HL-60 (cell line): ENCODE results near the gene IQCH.

Experiments used
- DNase-seq, 2 experiments: peaks; one replicate each; pipeline ENCODE4 v3.0.0-alpha.2; 2010 to 2020; ENCODE audit warnings: low read depth in 1 of 2, low spot score in 1 of 2
- H3K27ac ChIP-seq: fragments of 250-450 bp; sonication (Bioruptor Pico); replicated peaks from 2 replicates; pipeline ENCODE4 v1.5.1; 2020; ENCODE audit warnings: mild to moderate bottlenecking, moderate library complexity
- H3K27me3 ChIP-seq: fragments of 250-450 bp; sonication (Bioruptor Pico); 2 replicates; pipeline ENCODE4 v1.5.1; 2021; ENCODE audit warnings: mild to moderate bottlenecking, moderate library complexity; ENCODE audit not compliant: insufficient read depth, poor library complexity, severe bottlenecking
- H3K4me3 ChIP-seq: replicated peaks from 2 replicates; pipeline ENCODE4 v1.5.1; 2011; ENCODE audit warnings: mild to moderate bottlenecking, control low read depth, low read length; ENCODE audit not compliant: insufficient read depth
- GABPA ChIP-seq: IDR thresholded peaks from 2 replicates; pipeline ENCODE4 v1.6.1; 2012; ENCODE audit warnings: low read depth
- POLR2AphosphoS5 ChIP-seq: IDR thresholded peaks from 2 replicates; pipeline ENCODE4 v1.6.1; 2012; ENCODE audit warnings: low read depth
- SPI1 ChIP-seq: IDR thresholded peaks from 2 replicates; pipeline ENCODE4 v1.6.1; 2012; ENCODE audit warnings: low read depth, mild to moderate bottlenecking, borderline replicate concordance
- TF ChIP-seq, protein P1 (sequence below): IDR thresholded peaks from one replicate; pipeline ENCODE4 v1.5.1; 2011; ENCODE audit warnings: low read length, control low read depth, inconsistent platforms; ENCODE audit not compliant: insufficient read depth
- TF ChIP-seq, protein P2 (sequence below): IDR thresholded peaks from 2 replicates; pipeline ENCODE4 v1.6.1; 2012; ENCODE audit warnings: low read depth; ENCODE audit not compliant: insufficient replicate concordance

Gene IQCH

DNA sequence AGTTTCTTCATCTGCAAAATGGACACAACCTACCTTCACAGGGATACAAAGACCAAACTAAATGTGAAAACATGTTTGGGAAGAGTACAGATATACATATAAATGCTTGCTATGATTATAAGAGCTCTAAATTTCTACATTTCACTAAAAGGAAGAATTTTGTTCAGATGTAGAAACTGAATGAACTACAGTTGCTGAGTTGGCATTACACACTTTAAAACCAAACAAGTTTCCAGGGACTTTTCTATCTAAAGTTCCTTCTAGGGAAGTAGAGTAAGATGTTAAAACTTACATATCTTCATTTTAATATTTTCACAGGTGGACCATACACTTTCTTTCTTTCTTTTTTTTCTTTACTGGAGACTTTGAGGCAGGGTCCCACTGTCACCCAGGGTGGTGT is 4.8 kb upstream of the IQCH start:
- DNase-seq = no peak
- no peak overlapping the region for H3K27ac ChIP-seq
- no peak overlapping the region for H3K4me3 ChIP-seq
- TF ChIP-seq, protein P1, sequence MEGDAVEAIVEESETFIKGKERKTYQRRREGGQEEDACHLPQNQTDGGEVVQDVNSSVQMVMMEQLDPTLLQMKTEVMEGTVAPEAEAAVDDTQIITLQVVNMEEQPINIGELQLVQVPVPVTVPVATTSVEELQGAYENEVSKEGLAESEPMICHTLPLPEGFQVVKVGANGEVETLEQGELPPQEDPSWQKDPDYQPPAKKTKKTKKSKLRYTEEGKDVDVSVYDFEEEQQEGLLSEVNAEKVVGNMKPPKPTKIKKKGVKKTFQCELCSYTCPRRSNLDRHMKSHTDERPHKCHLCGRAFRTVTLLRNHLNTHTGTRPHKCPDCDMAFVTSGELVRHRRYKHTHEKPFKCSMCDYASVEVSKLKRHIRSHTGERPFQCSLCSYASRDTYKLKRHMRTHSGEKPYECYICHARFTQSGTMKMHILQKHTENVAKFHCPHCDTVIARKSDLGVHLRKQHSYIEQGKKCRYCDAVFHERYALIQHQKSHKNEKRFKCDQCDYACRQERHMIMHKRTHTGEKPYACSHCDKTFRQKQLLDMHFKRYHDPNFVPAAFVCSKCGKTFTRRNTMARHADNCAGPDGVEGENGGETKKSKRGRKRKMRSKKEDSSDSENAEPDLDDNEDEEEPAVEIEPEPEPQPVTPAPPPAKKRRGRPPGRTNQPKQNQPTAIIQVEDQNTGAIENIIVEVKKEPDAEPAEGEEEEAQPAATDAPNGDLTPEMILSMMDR = no peak
- TF ChIP-seq GABPA = no peak
- no peak for TF ChIP-seq SPI1
- TF ChIP-seq, protein P2, sequence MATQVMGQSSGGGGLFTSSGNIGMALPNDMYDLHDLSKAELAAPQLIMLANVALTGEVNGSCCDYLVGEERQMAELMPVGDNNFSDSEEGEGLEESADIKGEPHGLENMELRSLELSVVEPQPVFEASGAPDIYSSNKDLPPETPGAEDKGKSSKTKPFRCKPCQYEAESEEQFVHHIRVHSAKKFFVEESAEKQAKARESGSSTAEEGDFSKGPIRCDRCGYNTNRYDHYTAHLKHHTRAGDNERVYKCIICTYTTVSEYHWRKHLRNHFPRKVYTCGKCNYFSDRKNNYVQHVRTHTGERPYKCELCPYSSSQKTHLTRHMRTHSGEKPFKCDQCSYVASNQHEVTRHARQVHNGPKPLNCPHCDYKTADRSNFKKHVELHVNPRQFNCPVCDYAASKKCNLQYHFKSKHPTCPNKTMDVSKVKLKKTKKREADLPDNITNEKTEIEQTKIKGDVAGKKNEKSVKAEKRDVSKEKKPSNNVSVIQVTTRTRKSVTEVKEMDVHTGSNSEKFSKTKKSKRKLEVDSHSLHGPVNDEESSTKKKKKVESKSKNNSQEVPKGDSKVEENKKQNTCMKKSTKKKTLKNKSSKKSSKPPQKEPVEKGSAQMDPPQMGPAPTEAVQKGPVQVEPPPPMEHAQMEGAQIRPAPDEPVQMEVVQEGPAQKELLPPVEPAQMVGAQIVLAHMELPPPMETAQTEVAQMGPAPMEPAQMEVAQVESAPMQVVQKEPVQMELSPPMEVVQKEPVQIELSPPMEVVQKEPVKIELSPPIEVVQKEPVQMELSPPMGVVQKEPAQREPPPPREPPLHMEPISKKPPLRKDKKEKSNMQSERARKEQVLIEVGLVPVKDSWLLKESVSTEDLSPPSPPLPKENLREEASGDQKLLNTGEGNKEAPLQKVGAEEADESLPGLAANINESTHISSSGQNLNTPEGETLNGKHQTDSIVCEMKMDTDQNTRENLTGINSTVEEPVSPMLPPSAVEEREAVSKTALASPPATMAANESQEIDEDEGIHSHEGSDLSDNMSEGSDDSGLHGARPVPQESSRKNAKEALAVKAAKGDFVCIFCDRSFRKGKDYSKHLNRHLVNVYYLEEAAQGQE = no peak
- TF ChIP-seq POLR2AphosphoS5 = no peak
- no peaks in the 10 kb centered on the region for H3K27me3 ChIP-seq

DNA sequence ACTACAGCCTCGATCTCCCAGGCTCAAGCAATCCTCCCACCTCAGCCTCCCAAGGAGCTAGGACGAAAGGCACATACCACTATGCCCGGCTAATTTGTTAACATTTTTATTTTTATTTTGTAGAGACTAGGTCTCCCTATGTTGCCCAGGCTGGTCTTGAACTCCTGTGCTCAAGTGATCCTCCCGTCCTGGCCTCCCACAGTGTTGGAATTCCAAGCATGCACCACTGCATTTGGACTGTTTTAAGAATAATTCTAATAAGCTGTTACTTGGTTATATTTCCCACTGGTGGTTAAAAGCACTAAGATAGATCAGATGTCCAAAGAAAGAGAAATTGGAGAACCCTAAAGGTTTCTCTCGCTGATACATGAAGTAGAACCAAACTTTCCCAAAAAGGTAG is 3.3 kb upstream of the IQCH start:
- Histone ChIP-seq H3K4me3 (no peak overlapping the region), H3K27me3 (no peaks in the 10 kb centered on the region), H3K27ac (no peak overlapping the region)
- TF ChIP-seq, protein P2 = no peak
- TF ChIP-seq GABPA (no peak), SPI1 (no peak), POLR2AphosphoS5 (no peak)
- DNase-seq = no peak

DNA sequence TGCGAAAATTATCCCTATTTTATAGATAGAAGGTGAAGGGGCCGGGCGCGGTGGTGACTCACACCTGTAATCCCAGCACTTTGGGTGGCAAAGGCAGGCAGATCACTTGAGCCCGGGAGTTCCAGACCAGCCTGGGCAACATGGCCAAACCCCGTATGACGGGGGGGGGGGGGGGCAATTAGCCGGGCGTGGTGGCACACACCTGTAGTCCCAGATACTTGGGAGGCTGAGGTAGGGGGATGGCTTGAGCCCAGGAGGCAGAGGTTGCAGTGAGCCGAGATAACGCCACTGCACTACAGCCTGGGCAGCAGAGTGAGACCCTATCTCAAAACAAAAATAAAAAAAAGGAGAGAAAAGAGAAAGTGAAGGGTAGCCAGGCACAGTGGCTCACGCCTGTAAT is 1.5 kb upstream of the IQCH start:
- DNase-seq = no peak
- TF ChIP-seq SPI1 = no peak
- TF ChIP-seq POLR2AphosphoS5 = no peak
- TF ChIP-seq, protein P2 = no peak
- TF ChIP-seq, protein P1 = no peak
- no peak for TF ChIP-seq GABPA
- Histone ChIP-seq H3K27ac (no peak overlapping the region), H3K4me3 (peak overlapping the region; percentile 70), H3K27me3 (no peaks in the 10 kb centered on the region)
